Astrocyte of the hippocampus (primary cell): ENCODE data around the gene ABCC8.

Experiments used
- DNase-seq: peaks from one replicate; pipeline ENCODE4 v3.0.0; 2011; ENCODE audit warnings: low read depth, low spot score

The ABCC8 gene

DNA sequence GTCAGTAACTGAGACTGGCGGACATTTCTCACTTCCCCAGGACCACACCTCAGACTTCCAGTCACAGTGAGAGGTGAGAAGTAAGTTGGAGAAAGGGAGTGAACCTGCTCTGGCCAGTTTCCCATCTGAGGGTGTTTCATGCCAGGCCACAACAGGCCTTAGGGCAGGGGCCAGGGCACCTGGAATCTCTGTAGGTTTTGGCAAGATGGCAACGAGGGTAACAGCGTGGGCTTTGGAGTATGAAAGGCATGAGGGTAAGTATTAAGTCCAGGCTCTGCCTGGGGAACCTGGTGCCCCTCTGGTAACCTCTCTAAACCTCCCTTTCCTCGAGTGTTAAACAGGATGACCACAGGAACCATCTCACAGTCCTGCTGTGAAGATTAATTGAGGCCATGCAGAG is 28.5 kb upstream of the ABCC8 start:
- DNase-seq = no peak

DNA sequence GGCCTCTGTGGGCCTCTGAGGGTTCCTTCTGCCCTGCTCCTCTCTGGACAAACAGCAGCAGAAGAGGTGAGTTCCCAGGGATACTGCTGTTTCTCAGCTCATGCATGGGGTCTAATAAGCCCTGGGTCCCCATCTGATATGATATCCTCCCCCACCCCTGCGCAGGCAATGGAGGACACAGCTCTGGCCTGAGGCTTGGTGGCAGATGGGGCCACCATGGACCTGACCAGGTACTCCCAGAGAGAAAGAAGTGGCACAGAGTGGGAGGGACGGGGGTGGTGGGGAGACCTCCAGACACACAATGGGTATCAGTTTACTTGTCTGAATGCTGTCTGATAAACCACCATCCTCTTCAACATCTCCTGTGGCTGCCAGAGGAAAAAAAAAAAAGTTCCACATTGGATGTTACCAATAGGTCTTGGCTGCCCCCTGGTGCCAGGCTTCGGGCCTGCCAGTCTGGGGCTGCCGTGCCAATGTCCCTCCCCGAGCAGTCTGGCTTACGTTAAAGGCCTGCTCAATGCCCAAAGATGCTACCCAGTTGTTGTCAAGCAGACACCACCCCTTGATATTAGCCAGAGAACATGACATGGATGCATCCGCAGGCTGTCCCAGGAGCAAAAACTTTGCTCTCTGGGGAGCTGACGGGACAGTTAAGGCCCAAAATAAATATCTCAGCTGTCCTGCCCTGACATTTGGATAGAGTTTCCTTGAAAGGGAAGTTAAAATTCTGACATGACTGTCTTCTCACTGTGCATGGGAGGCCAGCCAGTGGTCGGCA is 27.9 kb upstream of the ABCC8 start:
- peak; percentile 80 for DNase-seq

DNA sequence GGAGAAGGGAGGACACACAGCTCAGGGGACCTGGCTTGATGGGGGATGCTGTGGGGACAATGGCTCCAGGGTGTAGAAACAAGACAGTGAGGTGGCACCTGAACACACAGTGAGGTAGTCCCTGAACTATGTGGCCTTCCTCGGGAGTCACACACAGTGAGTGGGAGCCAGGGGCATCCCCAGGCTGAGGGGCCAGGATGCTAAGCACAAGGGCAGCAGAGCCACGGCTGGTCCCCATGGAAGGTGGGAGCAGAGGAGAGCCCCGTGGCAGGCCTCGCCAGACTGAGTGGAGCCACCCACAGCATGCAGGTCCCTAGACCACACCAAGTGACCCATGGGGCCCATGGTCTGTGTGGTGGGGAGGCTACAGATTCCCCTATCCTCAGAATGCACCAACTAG is 26.0 kb upstream of the ABCC8 start:
- no peak for DNase-seq

DNA sequence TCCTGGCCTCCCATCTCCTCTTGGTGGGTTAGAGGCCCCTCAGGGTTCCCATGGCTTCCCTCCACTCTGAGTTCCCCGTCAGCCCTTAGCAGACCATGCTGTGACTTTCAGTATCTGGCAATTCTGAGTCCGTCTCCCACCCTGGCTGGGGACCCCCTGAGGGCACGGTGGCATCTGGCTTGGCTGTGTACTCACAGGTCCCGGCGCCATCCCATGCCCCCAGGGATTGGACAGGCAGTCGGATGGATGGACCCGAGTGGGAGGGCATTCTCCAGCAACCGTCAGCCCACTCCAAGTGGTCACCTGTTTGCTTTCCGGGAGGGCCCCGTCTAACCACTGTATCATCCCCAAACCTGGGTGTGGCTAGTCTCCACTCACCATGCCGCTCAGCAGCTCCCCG is 24.0 kb upstream of the ABCC8 start:
- no peak for DNase-seq

DNA sequence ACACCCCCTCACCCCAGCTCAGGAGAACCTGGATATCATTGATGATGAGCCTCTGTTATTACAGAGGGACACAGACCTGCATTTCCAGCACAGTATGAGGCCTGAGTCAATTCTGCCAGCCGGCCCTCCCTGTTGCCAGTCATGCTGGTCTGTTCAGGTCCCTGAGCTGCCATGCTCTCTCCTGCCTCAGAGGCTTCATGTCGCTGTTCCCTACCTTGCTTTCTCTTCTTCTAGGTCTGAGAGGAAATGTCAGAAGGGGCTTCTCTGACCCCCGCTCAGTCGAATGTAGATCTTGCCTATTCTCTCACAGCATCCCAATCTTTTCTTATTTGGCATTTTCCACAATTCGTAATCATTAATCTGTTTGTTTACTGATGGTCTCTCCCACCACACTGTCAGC is 21.8 kb upstream of the ABCC8 start:
- DNase-seq = no peak

DNA sequence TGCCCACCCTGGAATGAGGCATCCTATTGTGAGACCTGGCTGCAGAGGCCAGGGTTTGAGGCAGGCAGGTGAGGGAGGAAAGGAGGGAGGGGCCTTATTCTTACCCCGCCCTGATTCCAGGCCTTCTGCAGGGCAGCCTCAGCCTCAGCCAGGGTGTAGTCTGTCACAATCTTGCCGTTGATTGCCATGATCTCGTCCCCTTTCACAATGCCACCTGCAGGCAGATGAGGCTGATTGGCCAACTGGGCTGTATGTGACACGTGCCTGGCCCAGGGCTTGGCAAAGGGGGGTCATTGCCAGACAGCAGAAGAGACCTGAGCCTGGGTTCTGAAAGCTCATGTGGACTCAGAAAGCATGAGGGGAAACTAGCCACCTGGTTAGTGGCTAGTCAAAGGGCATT is 21.4 kb upstream of the ABCC8 start:
- DNase-seq = no peak

DNA sequence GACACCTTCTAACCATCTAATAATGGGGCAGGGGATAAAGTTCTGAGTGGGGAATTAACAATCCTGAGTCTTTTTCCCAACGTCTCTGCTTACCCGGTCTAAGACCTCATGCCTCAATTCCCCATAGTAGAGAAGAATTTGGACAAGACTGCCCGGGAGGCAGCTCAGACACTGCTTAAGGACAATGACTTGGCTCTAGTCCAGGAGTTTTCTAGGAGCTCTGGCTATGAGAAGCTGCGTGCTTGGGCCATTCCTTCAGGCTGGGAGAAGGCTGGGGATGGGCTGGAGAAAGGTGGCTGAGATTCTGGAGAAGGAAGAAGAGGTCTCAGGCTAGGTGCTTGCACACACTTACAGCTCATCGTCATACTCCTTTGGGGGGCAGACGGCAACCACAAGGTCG is 19.8 kb upstream of the ABCC8 start:
- DNase-seq = no peak

DNA sequence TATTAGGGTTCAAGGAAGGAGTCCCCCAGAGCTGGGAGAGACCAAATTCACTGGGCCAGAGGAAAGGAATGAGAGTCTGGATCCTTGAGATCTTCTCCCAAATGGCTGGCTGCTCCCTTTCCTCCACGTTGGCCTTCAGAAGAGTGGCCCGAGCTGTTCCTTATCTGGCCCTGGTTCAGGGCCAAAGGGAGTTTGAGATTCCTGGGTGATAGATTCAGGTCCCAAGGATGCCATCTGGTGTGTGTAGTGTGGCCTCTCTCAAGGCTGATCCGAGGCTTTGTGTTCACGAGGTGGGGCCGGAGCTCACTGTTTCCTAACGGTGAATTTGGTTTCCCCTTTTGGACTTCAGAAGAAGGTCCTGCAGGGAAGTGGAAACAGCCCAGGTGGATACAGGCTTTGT is 17.4 kb upstream of the ABCC8 start:
- DNase-seq = no peak

DNA sequence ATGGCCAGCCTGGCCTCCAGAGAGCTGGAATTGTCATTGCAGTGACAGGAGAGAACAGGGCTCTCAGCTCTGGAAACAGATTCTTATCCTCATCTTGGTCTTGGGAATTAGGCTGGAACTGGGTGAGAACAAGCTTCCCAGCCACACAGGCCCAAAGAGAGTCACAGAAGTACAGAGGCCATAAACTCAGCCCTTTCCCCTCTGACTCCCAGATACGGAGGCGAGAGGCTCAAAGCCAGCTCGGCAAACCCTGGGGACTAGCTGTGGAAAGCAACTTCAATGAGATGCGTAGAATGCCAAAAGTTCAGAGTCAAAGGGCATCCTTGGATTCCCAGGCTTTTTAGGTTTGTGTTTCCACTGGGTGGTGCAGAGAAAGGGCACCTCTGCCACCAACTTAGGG is 14.3 kb upstream of the ABCC8 start:
- DNase-seq = no peak

DNA sequence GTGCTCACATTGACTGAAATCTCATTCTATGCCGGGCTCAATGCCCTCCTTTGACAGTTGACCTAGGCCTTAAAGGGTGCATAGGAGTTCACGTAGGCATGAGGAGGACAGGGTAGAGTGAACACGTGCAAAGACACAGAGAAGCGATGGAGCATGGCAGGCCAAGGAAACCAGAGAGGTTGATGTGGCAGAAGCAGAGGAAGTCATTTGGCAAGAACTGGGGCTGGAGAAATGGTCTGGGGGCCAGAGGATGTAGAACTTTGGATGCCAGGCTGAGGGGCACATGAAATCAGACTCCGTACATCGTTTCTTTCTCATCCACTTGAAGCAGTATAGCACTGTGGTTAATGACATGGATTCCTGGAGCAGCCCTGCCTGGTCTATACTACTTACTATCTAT is 13.6 kb upstream of the ABCC8 start:
- no peak for DNase-seq

DNA sequence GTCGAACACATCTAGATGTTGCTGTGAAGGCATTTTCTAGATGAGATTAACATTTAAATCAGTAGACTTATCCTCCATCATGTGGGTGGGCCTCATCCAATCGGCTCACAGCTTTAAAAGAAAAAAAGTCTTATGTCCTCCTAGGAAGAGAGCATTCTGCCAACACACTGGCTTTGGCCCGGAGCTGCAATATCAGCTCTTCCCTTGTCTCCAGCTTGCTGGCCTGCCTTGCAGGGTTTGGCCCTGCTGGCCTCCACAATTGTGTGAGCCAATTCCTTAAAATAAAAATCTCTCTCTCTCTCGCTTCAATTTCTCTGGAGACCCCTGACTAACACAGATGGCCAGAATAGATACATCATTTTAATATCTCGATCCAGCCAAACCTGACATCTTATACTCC is 13.1 kb upstream of the ABCC8 start:
- no peak for DNase-seq

DNA sequence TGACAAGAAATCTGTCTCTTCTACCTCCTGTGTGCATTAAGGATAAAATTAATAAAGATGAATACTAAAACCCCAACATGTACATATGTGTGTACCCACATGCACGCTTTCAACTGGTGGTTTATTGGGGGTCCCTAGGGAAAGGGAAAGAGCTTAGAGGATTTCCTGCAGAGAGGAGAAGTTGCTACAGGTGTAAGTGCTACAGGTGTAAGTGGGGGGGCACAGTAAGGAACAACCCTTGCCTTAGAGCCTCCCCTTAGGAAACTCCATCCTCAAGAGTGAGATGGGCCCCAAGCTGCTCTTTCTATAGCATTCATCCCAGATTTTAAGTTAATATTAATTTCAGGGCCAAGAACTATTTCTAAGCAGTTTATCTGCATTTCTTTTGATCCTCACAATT is 11.9 kb upstream of the ABCC8 start:
- DNase-seq = no peak

DNA sequence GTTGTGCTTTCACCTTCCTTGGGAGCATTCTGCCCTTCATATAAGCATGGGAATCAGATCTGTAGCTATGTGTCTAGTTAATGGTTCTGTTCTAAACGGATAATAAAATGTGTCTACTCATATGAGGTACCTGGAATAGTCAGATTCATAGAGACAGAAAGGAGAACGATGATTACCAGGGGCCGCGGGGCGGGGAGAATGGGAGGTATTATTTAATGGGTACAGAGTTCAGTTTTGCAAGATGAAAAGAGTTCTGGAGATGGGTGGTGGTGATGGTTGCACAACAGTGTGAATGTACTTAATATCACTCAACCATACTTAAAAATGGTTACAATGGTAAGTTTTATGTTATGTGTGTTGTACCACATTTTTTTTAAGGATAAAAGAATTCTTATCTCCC is 10.0 kb upstream of the ABCC8 start:
- no peak for DNase-seq

DNA sequence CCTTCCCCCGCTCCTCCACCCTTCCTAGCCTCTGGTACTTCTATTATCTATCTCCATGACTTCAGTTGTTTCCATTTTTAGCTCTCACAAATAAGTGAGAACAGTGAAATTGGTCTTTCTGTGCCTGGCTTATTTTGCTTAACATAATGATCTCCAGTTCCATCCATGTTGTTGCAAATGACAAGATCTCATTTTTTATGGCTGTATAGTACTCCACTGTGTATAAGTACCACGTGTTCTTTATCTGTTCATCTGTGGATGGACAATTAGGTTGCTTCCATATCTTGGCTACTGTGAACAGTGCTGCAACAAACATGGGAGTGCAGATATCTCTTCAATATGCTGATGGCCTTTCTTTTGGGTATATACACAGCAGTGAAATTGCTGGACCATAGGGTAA is 6.9 kb upstream of the ABCC8 start:
- no peak for DNase-seq

DNA sequence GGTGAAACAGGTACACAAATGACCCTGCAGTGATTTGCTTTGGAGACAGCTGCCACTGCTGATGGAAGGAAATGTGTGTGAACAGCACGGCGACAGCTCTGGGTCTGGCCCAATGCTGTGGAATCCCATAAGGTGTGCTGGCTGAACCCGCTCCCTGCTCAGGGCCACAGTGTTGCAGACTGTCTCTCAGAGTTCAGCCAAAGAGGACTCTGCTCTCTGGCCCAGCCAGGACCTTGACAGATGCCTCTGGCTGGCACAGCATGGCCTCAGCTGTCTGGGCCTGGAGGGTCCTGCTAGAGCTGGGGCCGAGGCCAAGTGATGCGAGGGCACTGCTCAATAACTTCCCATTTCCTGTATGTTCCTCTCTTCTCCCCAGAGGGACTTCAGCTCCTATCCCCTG is 5.3 kb upstream of the ABCC8 start:
- no peak for DNase-seq

DNA sequence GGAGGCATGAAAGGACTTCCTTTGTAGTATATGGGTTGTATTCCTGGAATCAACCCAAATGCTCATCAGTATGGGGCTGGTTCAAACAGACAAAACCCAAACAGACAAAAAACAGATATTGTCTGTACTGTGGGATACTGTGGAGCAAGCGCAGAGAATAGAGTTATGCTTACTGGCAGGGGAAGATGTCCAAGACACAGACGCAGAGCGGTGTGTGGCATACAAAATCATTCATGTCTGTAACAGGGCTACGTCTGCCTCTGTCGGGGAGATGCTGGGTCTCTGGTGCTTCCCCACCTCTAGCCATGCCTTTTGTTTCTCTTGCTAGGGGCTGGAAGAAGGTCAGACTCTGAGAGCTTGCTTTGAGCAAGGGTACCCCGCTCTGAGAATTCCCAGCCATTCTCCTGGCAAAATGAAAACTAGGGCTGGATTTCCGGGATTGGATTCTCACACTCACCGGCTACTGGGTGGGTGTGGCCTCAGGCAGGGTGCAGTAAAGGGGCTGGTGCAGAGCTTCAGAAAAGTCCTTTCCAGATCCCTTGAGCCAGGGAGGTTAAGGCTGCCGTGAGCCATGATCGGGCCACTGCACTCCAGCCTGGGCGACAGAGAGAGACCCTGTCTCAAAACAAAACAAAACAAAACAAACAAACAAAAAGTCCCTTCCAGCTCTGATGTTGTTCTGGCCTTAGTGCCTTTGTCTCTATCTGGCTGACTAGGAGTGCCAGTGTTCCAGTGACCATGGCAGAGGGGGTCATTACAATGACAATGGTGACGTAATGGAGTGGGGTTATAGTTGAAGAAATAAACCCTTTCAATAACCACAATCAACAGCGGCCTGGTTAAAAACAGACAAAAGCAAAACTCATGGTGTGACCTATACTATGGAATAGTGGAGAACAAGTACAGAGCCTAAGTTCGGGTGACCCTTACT is 2.9 kb upstream of the ABCC8 start:
- DNase-seq = peak; percentile 51

DNA sequence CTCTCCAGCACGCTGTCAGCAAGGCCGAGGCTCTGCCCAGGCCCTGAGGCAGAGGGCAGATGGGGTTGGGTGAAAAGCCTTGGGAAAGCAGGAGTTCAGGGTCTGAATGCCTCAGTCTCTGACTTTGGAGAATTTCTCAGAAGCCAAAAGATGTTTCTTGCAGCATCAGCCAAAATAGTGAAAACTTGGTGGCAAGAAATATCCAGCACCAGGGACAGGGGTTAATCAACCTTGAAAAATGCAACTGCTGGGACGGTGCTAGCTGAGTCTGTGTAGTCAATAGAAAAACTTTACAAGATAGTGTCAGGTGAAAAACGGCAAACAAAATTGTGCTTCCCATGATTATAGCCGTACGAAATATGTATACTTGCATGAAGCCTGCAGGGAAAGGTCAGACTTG is 1.4 kb upstream of the ABCC8 start:
- DNase-seq = peak; percentile 15

DNA sequence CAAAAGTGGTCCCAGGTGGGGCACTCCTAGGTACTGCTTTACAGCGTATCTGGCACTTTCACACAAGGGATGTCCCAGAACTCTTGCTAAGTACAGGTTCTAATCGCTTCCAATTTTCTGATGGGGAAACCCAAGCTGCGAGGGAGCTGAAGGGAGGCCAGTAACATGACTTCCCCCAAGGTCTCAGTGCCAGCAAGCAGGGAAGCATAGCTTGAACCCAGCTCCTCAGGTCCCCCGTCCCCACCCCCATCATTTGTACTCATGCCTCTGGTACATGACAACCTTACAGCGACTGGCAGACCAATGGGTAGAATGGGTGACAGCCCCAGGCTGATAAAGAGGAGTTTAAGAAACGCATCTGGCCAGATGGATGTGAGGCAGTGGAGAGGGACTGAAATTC is 716 bp upstream of the ABCC8 start:
- DNase-seq = no peak

DNA sequence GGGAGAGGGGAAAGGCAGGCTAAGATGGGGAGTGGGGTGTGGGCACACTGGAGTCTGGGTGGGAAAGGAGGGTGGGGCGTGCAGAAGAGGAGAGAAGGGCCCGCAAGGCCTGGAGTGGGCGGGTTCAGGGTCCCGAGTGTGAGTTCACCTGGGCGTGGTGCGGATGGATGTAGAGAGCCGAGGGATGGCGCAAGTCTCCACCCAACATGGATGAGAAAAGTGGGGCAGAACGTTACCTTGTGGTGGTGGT is 364 bp upstream of the ABCC8 start:
- no peak for DNase-seq

DNA sequence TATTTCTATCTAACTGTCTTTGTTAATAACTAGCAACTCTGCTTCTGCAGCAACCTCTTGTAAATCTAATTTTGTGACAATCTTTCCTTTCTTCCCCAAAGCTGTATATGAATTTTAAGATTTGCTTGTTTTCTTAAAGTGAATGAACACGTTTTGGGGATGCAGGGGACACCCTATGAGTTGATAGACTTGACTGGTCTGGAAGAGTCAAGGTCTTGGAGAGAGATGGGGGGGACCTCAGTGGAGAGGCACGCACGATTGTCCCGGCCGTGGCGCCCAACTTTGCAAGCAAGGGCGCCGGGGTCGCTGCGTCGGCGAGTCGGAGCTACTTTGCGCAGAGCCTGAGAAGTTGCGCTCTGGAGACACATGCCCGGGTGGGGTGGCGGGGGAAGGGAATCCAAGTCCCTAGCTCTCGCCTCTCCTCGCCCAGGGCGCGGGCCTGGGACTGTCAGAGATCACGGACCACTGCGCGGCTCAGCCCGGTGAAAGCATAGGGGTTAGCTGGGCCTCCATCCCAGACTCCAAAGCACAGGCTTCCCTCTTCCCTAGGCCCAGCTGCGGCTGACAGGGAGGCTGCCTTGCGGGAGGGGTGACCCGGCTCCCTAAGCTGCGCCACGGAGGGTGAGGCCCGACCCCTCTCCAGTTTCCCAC is 854 bp downstream of the ABCC8 start:
- peak; percentile 5 for DNase-seq

DNA sequence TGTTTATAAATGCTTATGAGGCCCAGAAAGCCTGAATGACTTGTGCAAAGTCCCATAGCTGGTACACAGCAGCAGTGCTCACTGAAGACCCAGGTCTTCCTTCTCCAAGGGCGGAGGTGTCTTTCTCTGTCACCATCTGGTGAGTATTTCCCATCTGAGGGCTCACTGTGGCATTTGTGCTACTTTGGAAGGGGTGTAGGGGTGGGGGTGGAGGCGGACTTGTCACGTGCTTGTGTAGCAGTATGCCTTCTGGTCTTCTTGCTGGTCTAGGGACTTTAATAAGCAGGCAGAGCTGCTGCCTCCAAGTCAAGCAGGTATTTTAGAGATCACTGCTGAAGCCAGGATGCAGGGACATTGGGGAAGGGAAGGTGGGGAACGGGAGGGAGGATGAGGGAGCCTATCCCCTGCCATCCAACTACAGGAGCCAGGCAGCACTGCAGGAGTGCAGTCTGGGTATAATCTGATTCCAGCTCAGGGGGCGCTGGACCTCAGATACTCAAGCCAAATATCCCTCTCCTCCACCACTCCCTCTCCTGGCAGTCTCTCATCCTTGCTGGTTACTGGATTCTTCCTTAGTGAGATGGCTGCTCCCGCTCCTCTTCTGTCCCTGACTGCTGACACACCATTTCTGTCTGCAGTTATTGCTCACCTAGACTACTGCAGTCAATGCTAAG is 3.4 kb downstream of the ABCC8 start:
- DNase-seq = peak; percentile 5

DNA sequence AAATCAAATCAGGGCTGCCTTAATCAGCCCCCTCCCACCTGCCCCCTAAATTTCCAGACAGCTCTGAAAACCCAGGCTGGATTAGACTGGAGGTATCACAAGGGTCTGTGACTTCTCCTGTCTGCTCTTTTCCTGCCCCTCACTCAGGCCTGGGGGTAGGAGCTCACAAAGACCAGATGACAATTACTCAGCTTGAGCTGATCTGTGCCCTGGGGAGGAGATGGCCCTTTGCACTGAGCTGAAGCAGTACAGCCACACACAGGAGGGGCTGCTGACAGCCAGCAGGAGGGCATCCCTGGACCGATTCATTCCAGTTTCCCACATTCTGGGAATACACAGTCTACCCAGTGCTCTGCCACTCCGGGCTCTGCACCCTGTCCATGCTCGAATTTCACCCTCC is 4.2 kb downstream of the ABCC8 start:
- DNase-seq = no peak
